ENCODE measurements around the gene JAG1. TPM values are rescaled to one million over a fixed set of nuclear protein-coding genes. Genes with fewer than 3 reads are reported as not detected.
A peak's percentile ranks its signal among the peaks of the same experiment; 100 is the strongest.

JAG1 gene
- total RNA-seq, 1 donor from 2014 or later: 42.1 TPM

DNA sequence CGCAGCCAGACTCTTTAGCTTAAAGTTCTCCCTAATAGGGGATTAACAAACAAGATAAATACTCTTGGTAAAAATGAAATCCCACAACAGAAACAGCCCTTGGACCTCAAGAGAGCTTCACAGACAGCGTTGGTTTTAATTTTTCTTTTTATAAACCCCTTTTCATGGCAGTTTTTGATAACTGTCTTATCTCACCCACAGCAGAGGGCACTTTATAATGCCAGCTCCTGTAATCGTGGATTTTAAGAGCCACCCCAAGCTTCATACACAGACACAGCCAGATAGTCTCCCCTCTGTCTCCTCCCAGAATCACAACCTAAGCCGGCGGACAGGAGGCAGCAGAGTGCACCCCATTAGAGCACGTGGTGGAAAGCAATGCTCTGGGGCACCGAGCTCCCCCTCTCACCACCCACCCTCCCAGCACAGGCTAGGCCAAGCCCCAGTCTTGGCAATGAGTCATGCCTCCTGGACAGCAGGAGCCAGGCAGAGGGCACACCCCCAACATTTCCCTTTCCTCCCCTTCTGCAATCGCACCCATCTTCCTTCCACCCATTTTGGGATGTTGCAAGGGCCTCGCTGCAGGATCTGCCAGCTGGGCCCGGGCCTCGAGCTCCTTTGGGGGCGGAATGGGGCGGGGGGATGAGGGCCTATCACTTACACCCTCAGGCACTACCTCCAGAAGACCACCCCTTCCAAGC, 2.4 kb downstream of the JAG1 start:
- DNase-seq (ENCODE audit: low spot score): peak; percentile 86
- intact Hi-C loops (cut with DNase I): loop anchor here (5.0 to 10.0 kb wide), 6 partner anchors 83 to 596 kb away; no protein-coding TSS in a partner anchor

DNA sequence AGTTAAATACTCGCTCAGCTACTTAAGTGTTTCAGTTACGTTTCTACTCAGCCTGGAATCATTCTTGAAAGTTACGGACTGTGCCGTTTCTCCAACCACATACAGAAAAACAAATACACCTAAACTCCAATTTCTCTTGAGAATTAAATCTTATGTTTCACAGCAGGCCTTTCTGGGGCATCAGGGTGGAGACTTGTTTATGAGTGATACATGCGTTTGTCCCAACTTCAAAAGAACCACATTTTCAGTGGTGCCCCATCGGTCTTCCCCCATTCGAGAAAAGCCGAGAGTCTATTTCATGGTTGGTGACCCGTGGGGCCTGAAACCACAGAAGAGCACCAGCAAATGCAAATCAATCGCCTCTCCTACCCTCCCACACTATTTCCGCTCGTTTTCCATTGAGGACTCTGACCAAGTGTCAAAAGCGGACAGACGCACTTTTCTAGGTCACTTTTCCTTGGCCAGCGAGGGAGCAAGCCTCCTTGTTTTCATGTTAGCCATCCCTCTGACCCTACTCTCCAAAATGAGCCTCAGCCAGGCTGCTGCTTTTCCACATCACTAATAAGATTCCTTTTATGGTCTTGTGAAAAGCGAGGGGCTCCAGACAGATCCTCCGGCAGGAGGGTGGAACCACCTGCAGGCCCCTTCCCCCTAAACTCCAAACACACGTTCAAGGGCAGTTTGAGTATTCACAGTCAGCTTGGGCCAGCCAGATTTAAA, 3.1 kb downstream of the JAG1 start:
- intact Hi-C loops (cut with DNase I): loop anchor here (5.0 to 10.0 kb wide), 6 partner anchors 84 to 597 kb away; no protein-coding TSS in a partner anchor
- DNase-seq (ENCODE audit: low spot score): no peak

DNA sequence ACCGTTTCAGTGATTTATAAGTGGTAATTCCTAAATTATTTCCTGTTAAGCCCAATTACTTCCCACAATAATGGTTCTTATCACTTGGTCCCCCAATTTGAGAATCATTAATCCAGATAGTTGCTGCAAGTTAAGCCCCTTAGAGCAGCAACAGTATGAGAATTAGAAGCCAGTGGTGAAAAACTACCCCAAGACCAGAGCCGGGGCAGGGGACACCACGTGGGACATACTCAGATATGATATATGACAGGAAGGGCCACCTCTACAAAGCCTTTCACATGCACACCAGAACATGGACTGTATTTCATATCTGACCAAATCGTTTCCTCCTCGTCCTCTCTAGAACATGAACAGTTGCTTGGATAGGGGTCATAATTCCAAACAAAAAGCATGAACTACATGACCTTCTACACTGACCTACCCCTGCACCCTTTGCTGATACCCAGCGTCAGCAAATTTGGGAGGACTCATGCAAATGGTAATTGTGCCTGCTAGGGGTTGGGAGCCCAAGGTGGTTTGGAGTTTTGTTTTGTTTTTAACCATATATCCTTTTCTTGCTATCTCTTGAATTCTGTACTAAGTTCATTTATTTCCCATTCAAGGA, 3.9 kb downstream of the JAG1 start:
- intact Hi-C loops (cut with DNase I): loop anchor here (5.0 to 10.0 kb wide), 7 partner anchors 85 to 597 kb away; no protein-coding TSS in a partner anchor
- DNase-seq (ENCODE audit: low spot score): no peak

DNA sequence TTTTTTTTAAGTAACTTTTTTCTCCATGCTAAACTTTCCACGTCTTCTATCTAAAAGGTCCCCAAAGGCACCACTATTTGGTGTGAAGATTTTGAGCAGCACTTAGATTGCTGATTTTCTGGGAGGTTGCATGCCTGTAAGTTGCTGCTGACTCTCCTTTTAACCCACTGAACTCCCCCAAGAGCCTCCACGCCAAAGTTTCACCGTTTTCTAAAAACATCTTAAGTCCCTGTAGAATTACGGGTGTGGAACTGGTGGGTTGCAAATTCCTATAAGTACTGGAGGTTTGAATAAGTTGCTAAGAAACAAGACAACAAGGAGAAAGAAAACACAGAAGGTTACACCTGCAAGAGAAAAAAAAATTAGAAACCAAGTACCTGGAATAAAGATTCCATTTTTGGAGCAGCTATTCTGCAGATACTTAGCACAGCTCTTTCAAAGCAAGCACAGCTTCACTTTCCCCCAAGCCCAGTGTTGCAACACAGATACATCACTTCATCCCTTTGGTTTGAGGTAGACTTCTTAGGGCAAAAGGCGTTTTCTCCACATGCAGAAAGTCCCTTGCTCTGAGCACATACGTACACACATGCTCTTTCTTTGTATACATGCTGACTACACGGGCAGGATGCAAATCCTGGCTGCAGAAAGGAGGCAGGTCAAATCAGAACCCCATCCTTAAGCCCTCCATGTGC, 5.0 kb downstream of the JAG1 start:
- intact Hi-C loops (cut with DNase I): loop anchor here (10.0 kb wide), 1 partner anchor 194 kb away; no protein-coding TSS in a partner anchor
- DNase-seq (ENCODE audit: low spot score): no peak

DNA sequence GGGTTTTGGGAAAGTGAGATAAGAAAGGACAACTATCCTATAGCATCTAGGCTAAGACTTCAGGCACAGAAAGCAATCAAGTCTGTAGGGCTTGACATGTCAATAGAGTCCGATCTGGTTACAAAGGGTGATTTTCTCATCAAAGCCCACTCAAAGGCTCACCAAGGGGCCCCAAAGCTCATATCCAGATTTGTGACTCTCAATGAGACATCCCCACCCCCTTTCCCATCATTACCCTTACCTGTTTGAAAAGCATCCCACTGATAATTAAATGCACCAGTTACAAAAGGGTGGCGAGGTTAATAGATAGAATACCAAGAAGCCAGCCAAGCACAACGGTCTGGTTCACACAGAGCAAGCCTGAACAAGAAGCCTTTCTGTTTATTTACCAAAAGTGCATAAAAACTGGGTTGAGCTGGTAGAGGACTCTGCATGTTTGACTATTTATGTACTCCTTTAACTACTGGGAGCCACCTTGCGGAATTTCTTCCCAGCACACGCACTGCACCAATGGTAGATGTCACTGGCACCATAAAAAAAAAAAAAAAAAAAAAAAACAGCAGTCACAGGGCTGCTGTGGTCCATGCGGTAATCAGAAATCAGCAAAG, 6.1 kb downstream of the JAG1 start:
- no peak for DNase-seq (ENCODE audit: low spot score)
- intact Hi-C loops (cut with DNase I): loop anchor here (10.0 kb wide), 1 partner anchor 193 kb away; no protein-coding TSS in a partner anchor

DNA sequence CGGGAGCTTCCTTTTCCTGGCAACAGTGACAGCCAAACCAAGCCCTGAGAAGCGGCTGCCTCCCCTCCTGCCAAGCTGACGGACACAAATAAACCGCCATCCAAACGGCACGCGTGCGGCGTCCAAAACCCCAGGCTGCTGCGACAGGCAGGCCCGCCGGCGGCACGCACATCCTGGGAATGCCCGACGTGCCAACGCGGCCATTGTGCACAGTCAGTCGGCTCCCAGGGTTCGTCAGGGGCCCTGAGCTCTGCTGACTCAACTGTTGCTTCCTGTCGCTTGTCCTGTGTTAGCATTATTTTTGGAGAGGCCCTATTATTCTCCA, 6.8 kb downstream of the JAG1 start:
- DNase-seq (ENCODE audit: low spot score): no peak
- intact Hi-C loops (cut with DNase I): loop anchor here (10.0 kb wide), 1 partner anchor 192 kb away; no protein-coding TSS in a partner anchor

DNA sequence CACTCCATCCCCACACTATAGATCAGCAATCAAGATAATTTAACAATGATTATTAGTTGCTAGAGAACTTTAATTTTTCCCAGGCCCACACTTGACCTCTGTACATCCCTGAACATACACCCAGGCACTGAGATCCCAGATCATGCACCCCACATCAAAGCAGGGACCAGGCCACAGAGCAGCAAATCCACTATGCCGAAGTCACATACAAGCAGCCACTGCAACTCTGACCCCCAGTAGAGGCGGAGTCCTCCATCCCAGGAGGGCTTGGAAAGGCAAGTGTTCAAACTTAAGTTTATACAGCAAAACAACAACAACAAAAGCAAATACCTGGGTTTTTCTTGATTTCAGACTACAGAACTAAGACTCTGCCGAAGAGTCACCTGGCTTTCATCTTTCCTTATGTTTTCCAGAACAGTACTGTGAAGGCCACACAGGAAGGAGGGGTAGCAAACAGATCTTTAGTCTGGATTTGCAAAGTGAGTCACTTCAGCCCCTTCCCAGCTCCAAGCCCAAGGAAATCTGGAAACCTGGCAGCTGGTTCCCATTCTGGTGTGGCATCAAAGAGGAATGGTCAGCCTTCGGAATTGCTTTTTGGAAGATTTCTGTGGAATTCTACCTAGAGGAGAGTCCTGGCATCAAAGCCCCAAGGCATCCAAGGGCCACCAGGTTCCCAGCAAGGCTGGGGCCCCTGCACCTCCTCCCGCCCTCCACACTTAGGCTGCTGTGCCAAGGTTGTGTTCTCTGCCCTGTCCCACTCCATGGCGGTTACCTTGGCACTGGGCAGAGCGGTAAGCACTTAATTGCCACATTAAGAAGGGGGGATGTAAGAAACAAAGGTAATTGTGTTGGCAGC, 7.3 kb downstream of the JAG1 start:
- intact Hi-C loops (cut with DNase I): loop anchor here (10.0 kb wide), 1 partner anchor 192 kb away; no protein-coding TSS in a partner anchor
- no peak for DNase-seq (ENCODE audit: low spot score)

DNA sequence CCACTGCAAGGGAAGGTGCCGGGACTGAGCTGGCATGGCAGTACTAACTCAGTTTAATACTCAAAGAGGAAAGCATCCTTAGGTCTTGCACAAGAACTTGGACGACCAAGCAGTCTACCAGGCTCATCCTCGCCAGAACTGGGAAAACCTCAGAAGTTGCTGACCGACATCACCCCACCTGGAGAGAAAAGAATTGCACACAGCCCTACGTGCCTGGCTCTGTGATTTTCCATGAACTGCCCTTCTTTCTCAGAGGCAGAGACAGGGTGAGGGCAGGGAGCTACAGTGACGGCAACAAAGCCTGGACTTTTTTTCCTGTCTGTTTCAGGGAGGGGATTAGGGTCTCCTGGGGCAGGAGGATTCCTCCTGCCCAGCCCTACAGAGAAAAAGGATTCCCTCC, 8.0 kb downstream of the JAG1 start:
- no peak for DNase-seq (ENCODE audit: low spot score)
- intact Hi-C loops (cut with DNase I): loop anchor here (10.0 kb wide), 1 partner anchor 191 kb away; no protein-coding TSS in a partner anchor

DNA sequence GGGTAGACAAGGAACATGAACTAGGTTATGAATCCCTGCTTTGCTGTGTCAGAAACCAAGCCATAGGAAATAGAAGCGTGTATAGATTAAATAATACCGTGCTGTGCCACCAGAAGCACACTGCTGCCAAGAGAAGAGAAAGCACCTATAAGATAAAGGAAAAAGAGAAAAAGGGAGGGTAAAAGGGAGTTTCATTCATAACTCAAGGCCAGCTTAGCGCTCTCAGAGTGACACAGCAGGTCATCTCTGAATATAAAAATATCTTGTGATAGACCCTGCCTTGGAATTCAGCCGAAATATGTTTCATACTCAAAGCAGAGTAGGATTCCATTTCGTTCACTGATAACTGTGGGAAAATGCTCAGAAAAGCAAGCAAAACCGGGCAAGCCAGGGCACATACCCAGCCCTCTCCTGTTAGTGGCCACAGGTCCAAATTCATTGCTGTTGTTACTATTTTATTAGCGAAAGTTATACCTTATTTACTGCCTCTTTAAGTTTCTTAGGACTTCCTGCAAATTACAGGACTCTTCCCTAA, 8.7 kb downstream of the JAG1 start:
- DNase-seq (ENCODE audit: low spot score): no peak
- intact Hi-C loops (cut with DNase I): loop anchor here (10.0 kb wide), 1 partner anchor 190 kb away; no protein-coding TSS in a partner anchor

DNA sequence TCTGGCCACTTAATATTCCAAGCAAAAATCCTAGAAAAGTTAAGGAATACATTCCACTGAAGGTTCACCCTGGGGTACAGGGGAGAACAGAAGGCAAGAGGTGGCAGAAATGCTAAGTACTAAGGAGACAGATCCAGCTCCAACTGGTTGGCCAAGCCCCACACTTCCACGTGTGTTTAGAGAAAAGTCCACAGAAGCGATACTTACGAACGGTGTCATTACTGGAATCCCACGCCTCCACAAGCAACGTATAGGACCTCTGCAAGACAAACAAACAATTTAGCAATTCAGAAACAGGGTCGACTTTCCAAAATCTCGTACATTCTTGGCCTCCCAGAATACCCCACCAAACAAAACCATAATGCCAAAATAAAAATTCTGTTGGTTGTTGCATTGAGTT, 10.0 kb downstream of the JAG1 start:
- intact Hi-C loops (cut with DNase I): loop anchor here (10.0 kb wide), 1 partner anchor 189 kb away; no protein-coding TSS in a partner anchor
- DNase-seq (ENCODE audit: low spot score): no peak

DNA sequence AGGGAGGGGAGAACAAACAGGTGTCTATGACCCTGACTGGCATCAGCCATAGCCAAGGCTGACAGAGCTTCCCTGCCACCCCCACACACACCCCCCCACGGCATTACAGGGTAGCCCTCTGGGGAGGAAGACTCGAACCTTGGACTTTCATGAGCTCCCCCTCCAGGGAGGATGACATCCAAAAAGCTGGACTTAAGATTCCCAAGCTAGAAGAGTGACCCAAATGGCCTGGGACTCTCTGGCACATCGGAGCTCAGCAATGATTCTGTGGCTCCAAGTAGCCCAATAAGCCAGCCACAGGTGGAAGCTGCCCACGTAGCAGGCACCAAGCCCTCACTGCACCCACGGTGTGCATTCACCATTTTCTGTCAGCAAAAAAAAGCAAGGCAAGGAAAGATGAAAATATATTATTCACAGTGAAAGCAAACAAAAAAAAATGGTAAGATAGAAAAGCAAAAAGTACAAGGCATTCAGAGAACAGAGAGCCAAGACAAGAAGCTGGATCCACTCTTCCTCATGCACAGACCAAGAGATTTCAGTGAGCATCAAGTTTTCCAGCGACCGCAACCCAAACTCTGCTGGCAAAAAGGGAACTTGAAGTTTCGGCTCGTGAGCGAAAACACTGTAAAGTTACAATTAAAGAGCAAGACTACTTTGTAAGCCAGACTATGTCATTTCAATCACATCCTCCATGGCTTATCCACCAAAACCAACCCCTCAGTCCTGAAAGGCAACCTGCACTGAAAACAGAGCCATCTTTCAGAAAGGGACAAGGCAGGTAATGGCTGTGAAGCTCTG, 10.9 kb downstream of the JAG1 start:
- no peak for DNase-seq (ENCODE audit: low spot score)
- intact Hi-C loops (cut with DNase I): loop anchor here (10.0 kb wide), 1 partner anchor 188 kb away; no protein-coding TSS in a partner anchor

DNA sequence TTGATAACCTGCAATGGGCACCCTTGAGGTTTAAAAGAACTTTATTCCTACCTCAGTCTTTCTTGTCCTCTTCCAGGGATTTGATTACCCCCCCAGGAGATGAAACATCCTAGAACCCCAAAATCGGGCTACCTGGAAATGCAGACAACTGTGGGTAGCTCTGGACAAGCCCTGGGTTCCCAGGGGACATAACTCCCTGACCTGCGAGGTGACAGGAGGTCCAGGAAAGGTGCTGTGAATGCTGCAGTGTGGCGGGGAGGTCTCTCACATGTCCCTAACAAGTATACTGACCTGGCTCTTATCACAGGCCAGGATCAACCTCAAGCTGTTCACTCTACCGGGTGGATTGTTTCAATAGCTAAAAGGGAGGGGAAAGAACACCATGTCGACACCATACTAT, 11.6 kb downstream of the JAG1 start:
- intact Hi-C loops (cut with DNase I): loop anchor here (10.0 kb wide), 1 partner anchor 187 kb away; no protein-coding TSS in a partner anchor
- DNase-seq (ENCODE audit: low spot score): no peak

DNA sequence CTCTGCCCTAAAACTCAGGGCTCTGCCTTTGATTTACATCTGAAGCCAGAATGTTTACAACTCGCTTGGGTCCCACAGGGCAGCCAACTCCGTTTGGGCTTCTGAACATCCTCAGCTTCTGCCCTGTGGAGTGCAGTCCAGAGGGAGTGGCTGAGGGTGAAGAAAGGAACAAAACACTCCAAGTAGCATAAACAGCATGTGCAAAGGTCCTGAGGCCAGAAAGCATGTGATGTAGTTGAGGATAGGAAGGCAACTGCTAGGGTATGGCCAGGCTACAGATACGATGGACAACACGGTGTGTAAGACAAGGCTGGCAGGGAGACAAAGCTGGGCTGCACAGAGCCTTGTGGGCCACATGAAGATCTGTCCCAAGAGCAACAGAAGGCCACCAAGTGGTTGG, 12.5 kb downstream of the JAG1 start:
- no peak for DNase-seq (ENCODE audit: low spot score)

DNA sequence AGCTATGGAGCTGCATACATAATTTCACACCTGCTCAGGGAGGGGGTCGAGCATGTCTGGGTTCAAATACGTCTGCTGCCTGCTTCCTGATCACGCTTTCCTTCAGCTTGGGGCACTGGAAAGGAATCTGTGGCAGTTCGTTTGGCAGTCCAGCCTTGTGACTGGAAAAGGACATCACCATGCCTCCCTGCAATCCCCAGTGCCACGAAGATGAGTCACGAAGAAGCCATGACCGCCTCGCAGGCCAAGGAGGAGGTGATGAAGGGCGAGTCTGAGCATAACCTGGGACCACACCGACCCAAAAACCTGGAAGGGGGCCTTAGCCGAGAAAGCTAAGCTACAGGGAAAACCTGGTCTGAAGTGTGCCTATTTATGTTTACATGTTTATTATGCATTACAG, 13.1 kb downstream of the JAG1 start:
- intact Hi-C loops (cut with DNase I): loop anchor here (10.0 kb wide), 1 partner anchor 186 kb away; no protein-coding TSS in a partner anchor
- no peak for DNase-seq (ENCODE audit: low spot score)

More for the DNA sequence above, 12.5 kb downstream of the JAG1 start:
- intact Hi-C loops (cut with DNase I): loop anchor here (10.0 kb wide), 1 partner anchor 186 kb away; no protein-coding TSS in a partner anchor

DNA sequence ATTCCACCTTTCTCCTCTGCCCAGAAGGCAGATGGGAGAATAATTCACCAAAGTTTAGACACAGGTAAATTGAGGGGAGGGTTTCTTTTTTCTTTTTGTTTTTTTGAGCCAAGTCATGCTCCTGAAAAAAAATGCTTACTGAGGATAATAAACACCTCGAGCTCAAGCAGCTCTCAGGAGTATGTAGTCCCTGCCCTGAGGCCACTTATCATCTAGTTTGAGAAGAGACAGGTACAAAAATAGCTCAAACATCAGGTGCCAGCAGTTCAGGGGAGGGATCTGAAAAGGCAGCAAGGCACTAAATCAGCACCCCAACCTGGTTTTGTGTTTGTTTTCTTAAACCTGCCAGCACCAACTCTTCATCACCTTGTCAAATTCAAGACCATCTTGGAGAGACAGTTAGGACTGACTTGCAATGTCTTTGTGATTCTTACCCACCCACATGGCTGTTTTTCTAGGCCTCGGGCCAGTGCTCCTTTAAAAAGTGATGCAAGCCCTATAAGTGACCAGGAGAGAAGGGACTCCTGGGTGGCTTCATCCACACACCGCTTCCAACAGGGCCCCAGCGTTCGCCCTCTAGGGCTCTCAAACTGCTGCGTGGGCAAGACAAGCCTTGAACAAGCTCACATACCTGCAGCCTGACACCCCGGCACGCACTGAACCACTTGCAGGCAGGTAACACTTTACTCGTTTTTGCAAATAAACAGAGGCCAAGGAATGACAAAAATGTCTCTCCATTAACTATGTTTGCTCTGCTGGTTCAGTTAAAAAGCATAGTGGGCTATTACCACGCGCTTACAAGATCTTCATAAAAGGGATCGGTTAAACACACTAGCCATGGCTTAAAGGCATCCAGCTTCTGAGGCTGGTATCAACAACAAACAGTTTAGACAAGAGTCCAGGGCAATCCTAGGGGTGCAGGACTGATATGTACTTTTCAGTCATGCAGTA, 13.9 kb downstream of the JAG1 start:
- no peak for DNase-seq (ENCODE audit: low spot score)
- intact Hi-C loops (cut with DNase I): loop anchor here (10.0 kb wide), 1 partner anchor 185 kb away; no protein-coding TSS in a partner anchor
